Calu3 (cell line): ENCODE data around the gene SLC23A1. TPM values are rescaled to one million over a fixed set of nuclear protein-coding genes. Genes with fewer than 3 reads are reported as not detected.

Experiments used
- BruUV-seq: library from RNA; stranded (reverse); fragments of 400-500 nt; replicated peaks from 2 replicates; lab custom pipeline; 2021; lab: Mats Ljungman, UMichigan
- CTCF ChIA-PET: fragments of 300-600 bp; sonication (Branson Sonifier 250); formaldehyde crosslinking; loops from one replicate; lab custom pipeline; 2022; ENCODE audit warnings: antibody characterized with exemption; lab: Charles Lee
- DNase-seq: peaks from one replicate; pipeline ENCODE4 v3.0.0; 2022
- H3K27ac Mint-ChIP-seq: one replicate; pipeline ENCODE4 v1.8.0; 2022; ENCODE audit warnings: mixed read lengths; ENCODE audit not compliant: unreplicated experiment
- H3K27me3 Mint-ChIP-seq: one replicate; pipeline ENCODE4 v1.8.0; 2022; ENCODE audit warnings: mixed read lengths; ENCODE audit not compliant: unreplicated experiment
- H3K36me3 Mint-ChIP-seq: one replicate; pipeline ENCODE4 v1.8.0; 2022; ENCODE audit warnings: mild to moderate bottlenecking, moderate library complexity, mixed read lengths; ENCODE audit not compliant: insufficient read depth, unreplicated experiment
- H3K4me1 Mint-ChIP-seq: one replicate; pipeline ENCODE4 v1.8.0; 2022; ENCODE audit warnings: mild to moderate bottlenecking, low read depth, mixed read lengths; ENCODE audit not compliant: unreplicated experiment
- H3K4me3 Mint-ChIP-seq: one replicate; pipeline ENCODE4 v1.8.0; 2022; ENCODE audit warnings: mild to moderate bottlenecking, low read depth, moderate library complexity, mixed read lengths; ENCODE audit not compliant: unreplicated experiment
- H3K9me3 Mint-ChIP-seq: one replicate; pipeline ENCODE4 v1.8.0; 2022; ENCODE audit warnings: low read depth, mixed read lengths; ENCODE audit not compliant: unreplicated experiment
- intact Hi-C: fragments of 100-400 bp; cut with micrococcal nuclease; formaldehyde crosslinking; loops from one replicate; pipeline ENCODE4 v1.10.0; 2022; ENCODE audit not compliant: unreplicated experiment
- total RNA-seq: library from RNA; stranded (reverse); gene quantifications from 2 replicates; pipeline ENCODE4 v1.2.3, GENCODE V29; 2022
- TF ChIP-seq, protein P1 (sequence below): fragments of 200-600 bp; IDR thresholded peaks from one replicate; pipeline ENCODE4 v1.8.0; 2022; ENCODE audit warnings: antibody characterized with exemption; ENCODE audit not compliant: unreplicated experiment

SLC23A1 gene
- total RNA-seq, 1 experiment from 2014 or later, result 0.80 TPM

DNA sequence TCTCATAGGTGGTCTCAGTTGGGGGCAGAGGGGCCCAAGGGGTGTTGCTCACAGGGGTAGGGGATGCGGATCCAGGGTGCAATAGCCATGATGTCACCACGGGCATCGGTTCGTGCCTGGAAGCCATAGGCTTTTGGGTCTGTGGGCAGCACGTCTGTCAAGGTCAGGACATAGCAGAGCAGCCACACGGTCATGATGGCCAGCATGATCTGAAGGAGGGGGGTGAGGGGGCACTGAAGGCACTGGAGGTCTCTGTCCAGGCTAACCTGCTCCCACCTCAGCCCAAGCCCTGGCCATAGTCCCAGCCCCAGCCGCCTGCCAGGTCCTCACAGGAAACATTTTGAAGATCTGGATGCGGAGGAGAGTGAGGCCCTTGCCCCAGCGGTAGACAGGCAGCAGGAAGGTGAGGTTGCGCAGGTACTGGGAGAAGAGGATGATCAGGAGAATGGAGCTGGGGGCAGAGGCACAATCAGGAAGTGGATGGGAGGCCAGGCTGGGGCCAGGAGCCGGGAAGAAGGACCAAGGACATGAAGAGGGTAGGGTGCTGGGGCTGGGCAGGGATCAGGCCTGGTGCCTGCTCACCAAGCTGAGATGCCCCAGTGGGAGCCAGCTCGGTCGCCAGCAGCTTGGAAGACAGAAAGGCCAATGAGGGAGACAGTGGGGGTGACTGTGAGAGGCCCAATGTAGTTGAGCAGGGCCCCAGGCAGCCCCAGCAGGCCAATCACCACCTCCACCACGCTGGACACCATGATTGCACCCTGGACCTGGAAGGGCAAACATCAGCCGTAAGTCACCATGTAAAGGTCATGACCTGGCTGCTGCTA is 3.3 kb downstream of the SLC23A1 start:
- TF ChIP-seq, protein P1, sequence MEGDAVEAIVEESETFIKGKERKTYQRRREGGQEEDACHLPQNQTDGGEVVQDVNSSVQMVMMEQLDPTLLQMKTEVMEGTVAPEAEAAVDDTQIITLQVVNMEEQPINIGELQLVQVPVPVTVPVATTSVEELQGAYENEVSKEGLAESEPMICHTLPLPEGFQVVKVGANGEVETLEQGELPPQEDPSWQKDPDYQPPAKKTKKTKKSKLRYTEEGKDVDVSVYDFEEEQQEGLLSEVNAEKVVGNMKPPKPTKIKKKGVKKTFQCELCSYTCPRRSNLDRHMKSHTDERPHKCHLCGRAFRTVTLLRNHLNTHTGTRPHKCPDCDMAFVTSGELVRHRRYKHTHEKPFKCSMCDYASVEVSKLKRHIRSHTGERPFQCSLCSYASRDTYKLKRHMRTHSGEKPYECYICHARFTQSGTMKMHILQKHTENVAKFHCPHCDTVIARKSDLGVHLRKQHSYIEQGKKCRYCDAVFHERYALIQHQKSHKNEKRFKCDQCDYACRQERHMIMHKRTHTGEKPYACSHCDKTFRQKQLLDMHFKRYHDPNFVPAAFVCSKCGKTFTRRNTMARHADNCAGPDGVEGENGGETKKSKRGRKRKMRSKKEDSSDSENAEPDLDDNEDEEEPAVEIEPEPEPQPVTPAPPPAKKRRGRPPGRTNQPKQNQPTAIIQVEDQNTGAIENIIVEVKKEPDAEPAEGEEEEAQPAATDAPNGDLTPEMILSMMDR, result no peak
- Mint-ChIP-seq H3K27me3 (no peaks in the 10 kb centered on the region), H3K4me3 (no peak overlapping the region), H3K27ac (no peak overlapping the region), H3K36me3 (peaks cover 6% of the 10 kb centered on the region), H3K9me3 (no peaks in the 10 kb centered on the region), H3K4me1 (peaks cover 19% of the 10 kb centered on the region)
- CTCF ChIA-PET, result no interaction called here
- no TSS peak for BruUV-seq
- intact Hi-C loops, result no loop called here
- no peak for DNase-seq

DNA sequence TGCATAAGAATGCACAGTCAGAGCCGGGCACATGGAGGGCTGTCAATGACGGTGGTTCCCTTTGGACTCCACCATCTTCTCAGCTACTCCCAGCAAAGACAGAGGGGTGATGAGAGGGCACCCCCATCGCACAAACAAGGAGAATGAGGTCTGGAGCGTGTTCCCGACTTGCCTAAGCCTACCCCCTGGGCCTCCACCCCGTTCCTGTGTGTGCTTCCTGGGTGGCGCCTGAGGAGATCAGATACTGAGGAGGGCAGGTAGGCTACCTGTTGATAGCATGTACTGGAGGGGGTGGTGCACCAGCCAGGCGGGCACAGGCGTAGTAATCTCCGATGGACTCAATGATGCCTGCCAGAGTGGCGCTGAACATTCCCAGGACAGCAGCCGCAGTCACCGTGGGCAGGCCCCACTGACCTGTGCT is 4.1 kb downstream of the SLC23A1 start:
- DNase-seq, result no peak
- no TSS peak for BruUV-seq
- TF ChIP-seq, protein P1, result no peak
- Mint-ChIP-seq H3K36me3 (peaks cover under 1% of the 10 kb centered on the region), H3K4me1 (peaks cover 14% of the 10 kb centered on the region), H3K4me3 (no peak overlapping the region), H3K27ac (no peak overlapping the region), H3K27me3 (no peaks in the 10 kb centered on the region), H3K9me3 (no peaks in the 10 kb centered on the region)
- intact Hi-C loops, result no loop called here
- CTCF ChIA-PET, result no interaction called here

DNA sequence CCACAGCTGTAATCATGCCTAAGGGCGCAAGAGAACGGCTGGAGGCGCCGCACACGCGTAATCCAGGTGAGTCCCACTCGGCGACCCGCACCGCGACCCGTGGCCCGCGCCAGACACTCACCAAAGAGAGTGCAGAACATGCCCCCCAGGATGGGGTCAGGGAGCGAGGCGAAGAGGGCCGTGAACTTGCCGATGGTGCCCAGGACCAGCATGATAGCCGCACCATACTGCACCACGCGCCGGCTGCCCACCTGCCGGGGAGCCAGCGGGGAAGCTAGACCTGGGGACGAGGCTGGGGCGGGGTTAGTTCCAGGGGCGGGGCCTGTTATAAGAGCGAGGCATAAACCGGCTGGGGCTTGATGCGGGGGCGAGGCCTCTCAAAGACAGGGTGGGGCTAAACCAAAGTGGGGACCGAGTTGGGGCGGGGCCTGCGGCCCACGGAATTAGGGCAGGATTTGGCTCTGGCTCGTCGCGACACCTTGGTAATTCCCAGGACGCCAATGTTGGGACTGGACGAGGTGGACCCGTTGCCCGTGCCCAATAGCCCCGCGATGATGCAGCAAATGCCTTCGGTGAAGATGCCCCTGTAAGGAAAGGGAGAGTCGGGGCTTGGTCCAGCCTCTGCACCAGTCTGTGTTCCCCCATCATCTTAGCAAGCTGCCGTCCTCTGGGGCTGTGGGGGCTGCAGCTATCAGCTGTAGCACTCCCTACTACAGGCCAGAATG is 4.8 kb downstream of the SLC23A1 start:
- TF ChIP-seq, protein P1, result no peak
- Mint-ChIP-seq H3K27me3 (no peaks in the 10 kb centered on the region), H3K4me1 (peaks cover 14% of the 10 kb centered on the region), H3K4me3 (no peak overlapping the region), H3K9me3 (no peaks in the 10 kb centered on the region), H3K27ac (no peak overlapping the region), H3K36me3 (peaks cover 7% of the 10 kb centered on the region)
- no TSS peak for BruUV-seq
- no peak for DNase-seq
- CTCF ChIA-PET, result interaction anchor here (0.6 kb wide), 1 partner anchor 58 kb away, joined by 3 read pairs; no protein-coding TSS in a partner anchor
- intact Hi-C loops, result no loop called here

DNA sequence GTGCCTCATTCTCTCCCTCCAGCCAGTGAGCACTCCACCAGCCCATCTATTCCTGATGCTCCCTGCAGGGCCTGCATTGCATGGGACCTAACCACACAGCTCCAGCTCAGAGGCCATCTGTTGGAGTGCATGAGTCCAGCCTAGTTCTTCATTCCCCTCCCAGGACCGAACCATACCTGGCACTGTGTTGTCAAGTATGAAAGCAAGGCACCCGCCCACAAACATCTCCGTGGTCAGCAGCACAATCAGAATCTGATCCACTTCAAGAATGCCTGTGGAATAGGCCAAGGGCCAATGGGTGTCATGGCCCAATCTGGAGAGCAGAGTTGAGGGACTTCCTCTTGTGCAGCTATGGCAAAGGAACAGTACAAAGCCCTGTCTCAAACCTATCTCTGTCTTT is 5.9 kb downstream of the SLC23A1 start:
- no TSS peak for BruUV-seq
- DNase-seq, result no peak
- Mint-ChIP-seq H3K27me3 (no peaks in the 10 kb centered on the region), H3K4me1 (peaks cover 13% of the 10 kb centered on the region), H3K27ac (no peak overlapping the region), H3K4me3 (no peak overlapping the region), H3K9me3 (no peaks in the 10 kb centered on the region), H3K36me3 (peaks cover 12% of the 10 kb centered on the region)
- CTCF ChIA-PET, result interaction anchor here (0.6 kb wide), 1 partner anchor 804 kb away, joined by 3 read pairs; no protein-coding TSS in a partner anchor
- TF ChIP-seq, protein P1, result no peak
- intact Hi-C loops, result no loop called here
